Testis (tissue), 3 donors: ENCODE results near the gene GOLGA6L10. TPM values are rescaled to one million over a fixed set of nuclear protein-coding genes. Genes with fewer than 3 reads are reported as not detected.

Experiments used
- DNase-seq: peaks from one replicate; pipeline ENCODE4 v3.0.0-alpha.2; 2019
- H3K27ac ChIP-seq, 2 donors: fragments of 200-600 bp; sonication (generic); one replicate each; pipeline ENCODE4 v1.5.1; 2019
- H3K27me3 ChIP-seq: fragments of 200-600 bp; sonication (generic); one replicate; pipeline ENCODE4 v1.5.1; 2019
- H3K36me3 ChIP-seq: fragments of 200-600 bp; sonication (generic); one replicate; pipeline ENCODE4 v1.5.1; 2017; ENCODE audit warnings: low read depth; ENCODE audit errors: missing control alignments
- H3K4me1 ChIP-seq: fragments of 200-600 bp; sonication (generic); one replicate; pipeline ENCODE4 v1.5.1; 2019
- H3K4me3 ChIP-seq, 2 donors: fragments of 200-600 bp; sonication (generic); one replicate each; pipeline ENCODE4 v1.5.1; 2017 to 2019
- H3K9me3 ChIP-seq: fragments of 200-600 bp; sonication (generic); one replicate; pipeline ENCODE4 v1.5.1; 2017
- CTCF ChIP-seq, 3 experiments: fragments of 450-650 bp in 2 of 3; fragments of 200-600 bp in 1 of 3; sonication (generic) in 1 of 3; IDR thresholded peaks; one replicate each; pipeline ENCODE4 v1.5.1; 2016 to 2019; ENCODE audit warnings: antibody characterized with exemption in 3 of 3, mild to moderate bottlenecking in 2 of 3, moderate library complexity in 1 of 3
- POLR2A ChIP-seq: fragments of 450-650 bp; IDR thresholded peaks from one replicate; pipeline ENCODE4 v1.6.1; 2017; ENCODE audit warnings: antibody characterized with exemption, mild to moderate bottlenecking, moderate library complexity
- WGBS, 2 donors: methylation state at CpG; one replicate each; pipeline ENCODE4 v1.1.5; 2018; 5-methylcytosine and 5-hydroxymethylcytosine counted together
- intact Hi-C: fragments of 100-400 bp; cut with DNase I; formaldehyde crosslinking; loops from one replicate; pipeline ENCODE4 v1.15.1; 2023; ENCODE audit warnings: low total_unique reads
- polyA plus RNA-seq: library from polyadenylated mRNA; stranded (reverse); fragments of 350-450 nt; fragmentation: Illumina TruSeq; extraction: RNeasy Lipid Tissue Mini Kit (QIAGEN cat#74804); gene quantifications from one replicate; pipeline ENCODE4 v1.2.3, GENCODE V29; 2014; ENCODE audit warnings: low read depth, low replicate concordance; ENCODE audit not compliant: insufficient read depth
- total RNA-seq, 2 donors: library from RNA; depleted of rRNA; stranded (reverse); fragments of >200 nt; gene quantifications; one replicate each; pipeline ENCODE4 v1.2.3, GENCODE V29; 2016

Gene GOLGA6L10
- total and polyA plus RNA-seq, 3 donors from 2014 or later = 7.2 to 23.3 (median 12.8) TPM

- intact Hi-C loops = no loop called here
- TF ChIP-seq CTCF (IDR thresholded peaks at IDR 0.05) = no peak
- Histone ChIP-seq H3K9me3 (no peaks in the 10 kb centered on the region), H3K4me3 (no peak overlapping the region), H3K27me3 (no peaks in the 10 kb centered on the region), H3K36me3 (no peaks in the 10 kb centered on the region), H3K4me1 (no peaks in the 10 kb centered on the region), H3K27ac (no peak overlapping the region)
- WGBS, 2 donors = 91 to 94% methylated on average over 2 of the region's 2 CpGs
- no peak for DNase-seq
Measured at GRCh38 chr15:82309802-82310201, 39.5 kb downstream of the GOLGA6L10 start.

- Histone ChIP-seq H3K4me3 (no peak overlapping the region), H3K27ac (no peak overlapping the region), H3K9me3 (no peaks in the 10 kb centered on the region), H3K4me1 (no peaks in the 10 kb centered on the region), H3K36me3 (no peaks in the 10 kb centered on the region), H3K27me3 (no peaks in the 10 kb centered on the region)
- intact Hi-C loops = no loop called here
- DNase-seq = no peak
- WGBS, 2 donors = 79 to 82% methylated on average over 8 of the region's 8 CpGs
- TF ChIP-seq CTCF (IDR thresholded peaks at IDR 0.05) = no peak
- no peak for TF ChIP-seq POLR2A
Measured at GRCh38 chr15:82307714-82308081, 41.6 kb downstream of the GOLGA6L10 start.

GRCh38 chr15:82306791-82307713, 42.2 kb downstream of the GOLGA6L10 start:
- H3K36me3 ChIP-seq = no peaks in the 10 kb centered on the region
- intact Hi-C loops = no loop called here
- DNase-seq = no peak
- H3K9me3 ChIP-seq = no peaks in the 10 kb centered on the region
- H3K27me3 ChIP-seq = no peaks in the 10 kb centered on the region
- no peak overlapping the region for H3K4me3 ChIP-seq
- TF ChIP-seq POLR2A (no peak), CTCF (IDR thresholded peaks at IDR 0.05) (no peak)
- no peaks in the 10 kb centered on the region for H3K4me1 ChIP-seq
- no peak overlapping the region for H3K27ac ChIP-seq
- WGBS, 2 donors = 83 to 86% methylated on average over 16 of the region's 16 CpGs

GRCh38 chr15:82305621-82306048, 43.6 kb downstream of the GOLGA6L10 start:
- no peak for TF ChIP-seq POLR2A
- TF ChIP-seq CTCF (IDR thresholded peaks at IDR 0.05) = no peak
- H3K27ac ChIP-seq = no peak overlapping the region
- DNase-seq = no peak
- H3K4me1 ChIP-seq = no peaks in the 10 kb centered on the region
- H3K36me3 ChIP-seq = no peaks in the 10 kb centered on the region
- no peaks in the 10 kb centered on the region for H3K9me3 ChIP-seq
- intact Hi-C loops = no loop called here
- H3K4me3 ChIP-seq = no peak overlapping the region
- no peaks in the 10 kb centered on the region for H3K27me3 ChIP-seq
- 87 to 88% methylated on average over 6 to 7 of the region's 7 CpGs for WGBS, 2 donors

GRCh38 chr15:82304778-82305090, 44.5 kb downstream of the GOLGA6L10 start:
- intact Hi-C loops = no loop called here
- Histone ChIP-seq H3K27ac (no peak overlapping the region), H3K4me1 (no peaks in the 10 kb centered on the region), H3K4me3 (no peak overlapping the region), H3K9me3 (no peaks in the 10 kb centered on the region), H3K36me3 (no peaks in the 10 kb centered on the region), H3K27me3 (no peaks in the 10 kb centered on the region)
- TF ChIP-seq CTCF (IDR thresholded peaks at IDR 0.05) (no peak), POLR2A (no peak)
- DNase-seq = no peak
- WGBS, 2 donors = 95 to 99% methylated on average over 4 of the region's 4 CpGs
